Stimulated activated CD4-positive, alpha-beta T cell treated with anti-CD3 and anti-CD28 coated beads, Interleukin-4, amount 100 ng/mL, for 4 hours (primary cell): ENCODE data around the gene BLACAT1.
A peak's percentile ranks its signal among the peaks of the same experiment; 100 is the strongest.

ENCODE experiments used
- DNase-seq, 2 experiments: peaks; one replicate each; pipeline ENCODE4 v3.0.0-alpha.2; 2020

BLACAT1 gene

DNA sequence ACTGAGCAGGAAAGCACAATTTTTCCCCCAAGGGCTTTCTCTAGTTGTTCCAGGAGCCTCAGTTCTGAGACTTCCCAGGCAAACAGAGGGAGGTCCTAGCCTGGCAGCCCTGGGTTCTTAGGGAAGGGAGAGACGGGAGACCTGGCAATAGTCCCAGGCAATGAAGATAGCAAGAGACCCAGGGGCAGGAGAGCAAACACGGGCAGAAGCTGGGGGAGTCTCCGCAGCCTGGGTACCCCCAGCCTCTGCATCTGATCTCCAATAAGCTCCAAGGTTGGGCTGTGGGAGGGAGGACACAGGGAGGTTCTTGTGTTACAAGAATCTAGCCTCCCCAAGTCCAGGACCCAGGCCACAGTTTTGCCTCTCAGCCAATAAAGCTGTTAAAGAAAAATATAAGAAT lies 2.4 kb downstream of the BLACAT1 start:
- DNase-seq = no peak

GRCh38 chr1:205452933-205453332 lies 2.9 kb downstream of the BLACAT1 start:
- DNase-seq = no peak

- DNase-seq = no peak
These were observed 3.5 kb downstream of the BLACAT1 start for GRCh38 chr1:205452364-205452763.

- DNase-seq = no peak
These were observed 4.1 kb downstream of the BLACAT1 start for GRCh38 chr1:205451759-205452164.

GRCh38 chr1:205451202-205451601 lies 4.6 kb downstream of the BLACAT1 start:
- DNase-seq = no peak

DNA sequence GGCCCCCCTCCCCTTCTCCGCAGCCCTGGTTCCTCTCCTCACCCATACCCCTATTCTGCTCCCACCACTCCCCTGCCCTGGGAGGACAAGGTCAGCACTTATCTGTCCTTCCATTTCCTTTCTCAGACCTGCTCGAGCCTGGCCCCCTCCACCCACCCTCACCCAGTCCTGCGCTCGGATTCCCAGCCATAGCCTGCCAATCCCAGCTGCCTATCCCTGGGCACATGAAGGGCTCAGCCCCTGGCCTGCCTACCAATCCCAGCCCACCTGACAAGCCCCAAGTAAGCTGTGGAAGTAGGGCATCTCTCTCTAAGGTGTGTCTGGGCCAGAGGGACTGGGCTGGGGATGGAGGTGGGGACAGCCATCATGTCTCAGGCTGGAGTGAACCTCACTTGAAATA lies 5.4 kb downstream of the BLACAT1 start:
- DNase-seq = no peak

DNA sequence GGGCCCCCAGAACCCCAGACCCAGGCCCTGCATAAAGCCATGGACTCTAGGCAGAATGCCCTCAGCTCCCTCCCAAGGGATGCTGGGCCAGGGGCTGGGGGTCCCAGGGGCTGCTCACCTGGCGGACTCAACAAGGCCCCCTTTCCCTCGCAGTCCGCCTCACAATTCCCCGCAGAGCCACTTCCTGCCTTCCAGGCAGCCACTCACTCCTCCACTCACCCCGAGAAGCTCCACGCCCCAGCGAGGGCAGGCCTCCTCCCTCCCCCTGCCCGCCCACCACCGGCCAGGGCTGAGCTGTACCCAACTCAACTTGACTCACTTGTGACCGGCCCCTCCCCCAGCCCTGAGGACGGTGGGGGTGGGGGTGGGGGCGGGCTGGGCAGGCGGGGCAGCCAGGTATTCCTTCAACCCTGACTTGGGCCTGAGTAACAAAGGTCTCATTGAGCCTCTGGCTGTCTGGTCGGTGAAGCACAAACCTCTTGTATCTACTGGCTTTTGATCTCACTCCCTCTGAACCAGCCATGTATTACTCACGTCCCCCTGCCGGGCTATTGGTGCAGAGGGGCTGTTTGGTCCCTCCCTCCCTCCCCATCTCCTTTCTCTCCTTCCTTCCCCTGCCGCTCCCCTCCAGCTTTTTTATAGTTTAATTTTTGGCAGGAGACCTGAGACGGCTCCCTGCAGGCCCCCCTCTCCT lies 5.9 kb downstream of the BLACAT1 start:
- DNase-seq = peak in 1 of 2 experiments; percentile 42

- DNase-seq = no peak
These were observed 6.5 kb downstream of the BLACAT1 start for GRCh38 chr1:205449254-205449749.

GRCh38 chr1:205448540-205449253 lies 7.1 kb downstream of the BLACAT1 start:
- no peak for DNase-seq

DNA sequence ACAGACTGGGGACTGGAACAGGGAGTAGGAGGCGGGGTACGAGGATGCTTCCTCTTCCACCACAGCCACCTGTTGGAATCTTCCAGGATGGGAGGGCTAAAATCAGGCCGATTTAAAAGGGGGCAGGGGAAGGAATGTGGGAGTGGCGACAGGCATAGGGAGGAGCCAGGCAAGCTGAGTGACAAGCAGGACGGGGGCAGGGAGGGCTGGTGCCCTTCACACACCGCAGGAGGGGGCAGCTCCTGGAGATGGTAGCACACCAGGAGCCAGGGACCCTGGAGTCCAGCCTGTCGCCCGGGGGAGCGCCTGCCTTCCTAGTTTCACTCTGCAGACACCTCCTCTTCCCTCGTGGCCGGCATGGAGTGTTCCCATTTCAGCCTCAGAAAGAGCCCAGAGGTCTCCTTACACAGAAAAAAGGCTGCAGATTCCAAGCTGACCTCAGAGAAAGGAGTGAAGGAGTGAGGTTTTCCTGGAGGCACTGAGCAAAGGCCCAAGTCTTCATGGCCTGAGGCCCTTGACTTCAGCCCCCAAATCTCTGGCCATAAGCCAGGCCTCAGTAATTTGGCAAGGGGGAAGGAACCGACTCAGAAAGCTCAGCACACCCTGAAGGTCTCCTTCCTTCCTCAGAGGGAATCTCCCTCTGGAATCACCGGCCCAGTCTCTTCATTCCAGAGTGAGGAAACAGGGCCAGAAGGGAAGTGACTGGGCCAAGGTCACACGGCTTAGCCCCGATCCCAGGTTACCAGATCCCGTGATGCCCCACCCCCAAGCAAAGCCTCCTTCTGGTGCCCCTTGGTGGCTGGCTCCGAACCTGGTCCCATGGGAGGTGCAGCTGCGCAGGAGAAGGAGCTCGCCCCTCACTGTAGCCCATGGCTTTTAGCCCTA lies 8.1 kb downstream of the BLACAT1 start:
- DNase-seq = no peak

GRCh38 chr1:205446828-205447227 lies 9.0 kb downstream of the BLACAT1 start:
- DNase-seq = no peak

DNA sequence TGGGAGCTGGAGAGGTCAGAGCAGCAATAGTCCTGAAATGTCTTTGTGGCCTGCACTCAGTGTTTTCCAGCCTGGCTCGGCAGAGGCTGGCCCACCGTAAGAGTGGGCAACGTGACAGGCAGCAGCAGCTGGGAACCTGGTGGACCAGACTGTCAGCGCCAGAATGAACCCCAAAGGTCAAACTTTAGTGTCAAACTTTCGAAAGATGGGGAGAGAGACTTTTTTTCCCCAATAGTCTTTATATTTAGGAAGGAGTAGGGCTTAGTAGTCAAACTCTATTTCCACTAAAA lies 10.3 kb downstream of the BLACAT1 start:
- no peak for DNase-seq

- no peak for DNase-seq
These were observed 10.8 kb downstream of the BLACAT1 start for GRCh38 chr1:205444931-205445645.

- no peak for DNase-seq
These were observed 11.4 kb downstream of the BLACAT1 start for GRCh38 chr1:205444300-205444930.

GRCh38 chr1:205443585-205444299 lies 12.1 kb downstream of the BLACAT1 start:
- DNase-seq = no peak

DNA sequence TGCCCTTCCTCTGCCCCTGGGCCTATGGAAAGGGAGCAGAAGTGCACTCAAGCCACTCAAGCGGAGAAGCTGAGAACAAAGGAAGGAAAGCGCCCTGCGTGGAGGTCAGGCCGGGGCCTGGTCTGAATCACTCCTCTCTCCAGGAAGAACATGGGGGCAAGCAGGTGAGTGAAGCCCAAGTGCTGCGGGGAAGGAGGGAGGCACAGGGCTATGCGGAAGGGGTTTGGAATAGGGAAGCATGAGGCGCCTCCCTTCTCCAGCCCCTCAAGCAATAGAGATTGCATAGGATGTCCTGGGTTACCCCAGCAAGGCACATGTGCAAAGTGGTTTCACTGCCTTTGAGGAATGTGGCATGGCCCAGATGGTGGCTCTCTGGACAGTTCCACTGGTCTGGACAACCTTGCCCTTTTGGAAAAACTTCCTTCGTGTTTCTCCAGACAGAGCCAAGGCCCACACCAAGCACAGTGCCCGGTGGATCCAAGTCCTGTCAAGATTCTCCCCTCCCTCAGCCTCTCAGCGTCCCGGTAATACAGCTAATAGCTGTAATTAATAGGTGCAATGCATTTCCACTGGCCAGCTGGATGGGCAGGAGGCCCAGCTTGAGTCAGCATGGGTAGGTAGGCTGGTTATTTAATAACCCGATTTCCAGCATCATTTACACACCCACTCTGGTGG lies 13.7 kb downstream of the BLACAT1 start:
- no peak for DNase-seq

DNA sequence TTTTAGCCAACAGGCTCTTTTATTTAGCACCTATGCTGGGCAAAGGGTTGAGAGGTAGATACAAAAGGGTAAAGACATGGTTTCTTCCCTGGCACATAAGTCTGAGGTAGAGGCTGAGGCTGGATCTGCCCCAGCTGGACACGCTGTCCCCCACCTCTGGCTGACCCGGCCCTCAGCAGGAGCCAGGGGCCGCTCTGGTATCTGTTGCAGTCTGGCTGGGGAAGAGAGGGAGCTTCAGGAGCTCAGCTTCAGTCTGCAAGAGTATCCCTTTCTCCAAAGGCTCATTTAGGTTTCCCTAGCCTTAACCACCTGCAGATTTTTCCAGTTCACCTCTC lies 14.2 kb downstream of the BLACAT1 start:
- DNase-seq = no peak

DNA sequence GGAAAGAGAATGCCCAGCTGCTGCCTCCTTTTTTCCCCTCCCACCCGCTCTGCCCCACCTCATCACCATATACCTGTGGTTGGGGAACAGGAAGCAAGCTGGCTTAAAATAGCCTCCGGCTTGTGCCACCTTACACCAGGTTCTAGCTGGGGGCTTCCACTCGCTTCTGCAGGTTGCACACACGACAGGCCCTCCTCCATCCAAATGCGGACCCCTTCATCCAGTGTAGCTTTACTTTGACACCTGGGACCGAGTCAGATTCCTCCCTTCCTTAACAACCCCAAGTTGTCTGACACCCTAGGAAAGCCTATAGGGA lies 14.6 kb downstream of the BLACAT1 start:
- no peak for DNase-seq

DNA sequence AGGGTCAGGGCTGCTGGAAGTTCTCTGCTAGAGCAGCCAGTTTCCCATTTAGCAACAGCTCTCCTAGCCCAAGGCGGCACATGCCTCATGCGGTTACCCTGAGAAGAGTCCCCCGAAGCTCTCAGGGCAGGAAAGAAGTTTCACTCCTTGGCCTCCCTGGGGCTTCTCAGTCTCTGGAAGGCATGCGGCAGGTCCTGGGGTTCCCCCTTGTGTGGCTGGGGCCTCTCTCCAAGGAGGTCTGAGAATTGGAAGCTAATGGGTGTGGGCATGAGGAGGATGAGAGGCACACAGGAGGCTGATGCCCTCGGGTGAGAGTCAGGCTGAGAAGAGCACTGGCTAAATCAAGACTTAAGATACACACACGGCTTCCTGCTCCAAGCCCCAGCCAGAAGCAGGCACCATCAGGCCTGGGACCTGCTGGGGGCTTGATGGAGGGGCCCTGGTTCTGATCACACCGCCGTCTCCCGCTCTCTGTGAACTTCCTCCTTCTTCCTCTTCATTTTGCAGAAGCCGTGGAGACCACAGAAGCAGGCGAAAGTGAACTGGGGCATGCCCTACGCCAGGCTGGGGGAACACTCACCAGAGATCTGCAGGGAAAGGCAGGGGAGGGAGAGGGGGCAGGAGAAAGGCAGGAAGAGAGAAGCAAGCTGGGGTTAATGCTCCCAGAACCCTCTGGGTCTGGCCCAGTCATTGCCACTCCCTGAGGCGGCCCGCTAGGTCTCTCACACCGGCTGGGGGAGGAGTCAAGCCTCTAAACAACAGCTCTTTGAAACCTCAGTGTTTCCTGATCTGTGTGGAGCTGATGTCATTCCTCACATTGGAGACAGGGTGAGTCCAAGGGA lies 15.1 kb downstream of the BLACAT1 start:
- peak; percentile 52 to 54 for DNase-seq

DNA sequence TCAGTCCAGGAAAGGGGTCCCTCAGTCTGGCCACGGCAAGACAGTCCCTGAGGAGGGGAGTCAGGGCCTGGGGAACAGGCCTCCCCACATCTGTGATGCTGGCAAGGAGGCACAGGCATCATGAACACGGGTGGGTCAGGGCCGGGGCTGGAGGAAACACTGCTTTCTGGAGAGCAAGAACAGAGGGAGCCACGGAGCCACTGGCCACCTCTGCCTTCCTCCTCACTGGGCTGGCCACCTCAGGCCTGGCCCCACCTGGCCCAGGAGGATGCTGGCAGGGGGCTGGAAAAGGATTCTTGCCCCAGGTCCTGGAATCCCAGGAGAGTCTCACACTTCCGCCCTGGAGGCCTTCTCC lies 15.7 kb downstream of the BLACAT1 start:
- DNase-seq = no peak
